Stimulated activated CD8-positive, alpha-beta memory T cell treated with anti-CD3 and anti-CD28 coated beads, Interleukin-4, amount 100 ng/mL, for 4 hours (primary cell): ENCODE results near the gene WNK4.
"Not testable (repeated sequence)": the region's sequence is repeated elsewhere in the genome, so short reads cannot be mapped to it uniquely, and the experiment has no call there.

Experiments
- DNase-seq, 2 donors: peaks; one replicate each; pipeline ENCODE4 v3.0.0-alpha.2; 2020; ENCODE audit warnings: low read depth in 2 of 2, low spot score in 1 of 2

Gene WNK4

GRCh38 chr17:42769964-42770363, 10.4 kb upstream of the WNK4 start:
- not testable (repeated sequence) for DNase-seq

- no peak for DNase-seq
Observed at GRCh38 chr17:42772945-42773289, 7.5 kb upstream of the WNK4 start.

- DNase-seq = peak; percentile 44 to 61
Observed at GRCh38 chr17:42773290-42774035, 6.9 kb upstream of the WNK4 start, which contains the start of gene VPS25. TSS of gene VPS25 (plus strand) at chr17:42773449. CDS start at chr17:42773476, 27 bp downstream.

- no peak for DNase-seq
Observed at GRCh38 chr17:42774066-42774745, 6.2 kb upstream of the WNK4 start.

- no peak for DNase-seq
Observed at GRCh38 chr17:42775534-42776098, 4.8 kb upstream of the WNK4 start.

GRCh38 chr17:42778570-42778969, 1.8 kb upstream of the WNK4 start:
- DNase-seq = no peak

- no peak for DNase-seq
Observed at GRCh38 chr17:42779304-42779935, 990 bp upstream of the WNK4 start.

GRCh38 chr17:42780851-42781638, 635 bp downstream of the WNK4 start:
- no peak for DNase-seq

GRCh38 chr17:42781639-42782165, 1.3 kb downstream of the WNK4 start:
- DNase-seq = no peak

- DNase-seq = no peak
Observed at GRCh38 chr17:42782166-42783061, 2.0 kb downstream of the WNK4 start.

GRCh38 chr17:42783062-42783790, 2.8 kb downstream of the WNK4 start:
- no peak for DNase-seq

GRCh38 chr17:42783791-42784138, 3.4 kb downstream of the WNK4 start:
- no peak for DNase-seq

GRCh38 chr17:42784409-42784808, 4.0 kb downstream of the WNK4 start:
- no peak for DNase-seq

- no peak for DNase-seq
Observed at GRCh38 chr17:42784811-42785592, 4.6 kb downstream of the WNK4 start.

GRCh38 chr17:42787266-42787665, 6.9 kb downstream of the WNK4 start:
- no peak for DNase-seq

- DNase-seq = no peak
Observed at GRCh38 chr17:42791948-42792347, 11.5 kb downstream of the WNK4 start.

GRCh38 chr17:42792545-42792944, 12.1 kb downstream of the WNK4 start:
- no peak for DNase-seq

- DNase-seq = no peak
Observed at GRCh38 chr17:42795061-42795460, 14.7 kb downstream of the WNK4 start.

- no peak for DNase-seq
Observed at GRCh38 chr17:42795465-42795864, 15.1 kb downstream of the WNK4 start.
